Suprapubic skin (tissue), 3 donors: Measurements from ENCODE around the gene MINK1.

Experiments
- CTCF ChIP-seq, 2 donors: fragments of 200-600 bp in 1 of 2; fragments of 450-650 bp in 1 of 2; sonication (generic) in 1 of 2; IDR thresholded peaks; one replicate each; pipeline ENCODE4 v1.5.1; 2016 to 2019; ENCODE audit warnings: antibody characterized with exemption in 2 of 2, mild to moderate bottlenecking in 1 of 2, moderate library complexity in 1 of 2
- POLR2A ChIP-seq, 2 donors: fragments of 450-650 bp; IDR thresholded peaks; one replicate each; pipeline ENCODE4 v1.6.1; 2017; ENCODE audit warnings: antibody characterized with exemption in 2 of 2, mild to moderate bottlenecking in 2 of 2, moderate library complexity in 2 of 2

- TF ChIP-seq POLR2A (IDR thresholded peaks at IDR 0.05) = no peak
- TF ChIP-seq CTCF (IDR thresholded peaks at IDR 0.05) = no peak
These were observed 113.9 kb downstream of the MINK1 start for GRCh38 chr17:4947010-4947410.
